ENCODE results near the gene GAK.
"Not testable (repeated sequence)": the region's sequence is repeated elsewhere in the genome, so short reads cannot be mapped to it uniquely, and the experiment has no call there.

GAK gene

GRCh38 chr4:931960-932712, at the start of gene GAK, which contains the start of gene TMEM175:
Gene GAK, minus strand, starts transcription at chr4:932316. Its CDS starts 129 bp downstream, at chr4:932187.
Gene TMEM175, plus strand, starts transcription at chr4:932460. Its CDS starts 15,280 bp downstream, at chr4:947740.
- Histone ChIP-seq H3K9ac (ENCODE audit: low read depth, low read length) (peak within 1 kb of the TSS; percentile 97), H3K4me1 (ENCODE audit: insufficient read depth, low read length) (peaks cover 36% of the 10 kb centered on the region), H2AFZ (ENCODE audit: low read depth, low read length) (peak within 1 kb of the TSS; percentile 83), H3K9me3 (ENCODE audit: insufficient read depth, low read length, severe bottlenecking) (no peaks in the 10 kb centered on the region), H3K36me3 (ENCODE audit: insufficient read depth, low read length) (peaks cover 12% of the 10 kb centered on the region), H4K20me1 (ENCODE audit: insufficient read depth, low read length) (peaks cover 34% of the 10 kb centered on the region), H3K27ac (ENCODE audit: low read length) (peak within 1 kb of the TSS; percentile 97), H3K4me3 (ENCODE audit: low read depth in 1 of 2, low read length in 2 of 2) (peak within 1 kb of the TSS; percentile 33 to 63), H3K79me2 (ENCODE audit: insufficient read depth, low read length) (peaks cover 62% of the 10 kb centered on the region), H3K27me3 (ENCODE audit: insufficient read depth, low read length, poor library complexity) (no peaks in the 10 kb centered on the region), H3K4me2 (ENCODE audit: insufficient read depth, low read length) (peak within 1 kb of the TSS; percentile 76)
- peak; percentile 93 for ATAC-seq (ENCODE audit: insufficient read depth, low read depth)
- TF ChIP-seq EZH2 (IDR thresholded peaks at IDR 0.05; ENCODE audit: borderline replicate concordance, low read depth, low read length, severe bottlenecking) (no peak), CTCF (IDR thresholded peaks at IDR 0.05; ENCODE audit: borderline replicate concordance, extremely low read depth, low read length, poor library complexity, severe bottlenecking) (no peak)
- DNase-seq: peak; percentile 96

- H3K79me2 ChIP-seq (ENCODE audit: insufficient read depth, low read length): no peaks in the 10 kb centered on the region
- H3K4me1 ChIP-seq (ENCODE audit: insufficient read depth, low read length): no peaks in the 10 kb centered on the region
- H3K4me3 ChIP-seq (ENCODE audit: low read depth in 1 of 2, low read length in 2 of 2): no peak overlapping the region
- no peak overlapping the region for H3K27ac ChIP-seq (ENCODE audit: low read length)
- TF ChIP-seq EZH2 (IDR thresholded peaks at IDR 0.05; ENCODE audit: borderline replicate concordance, low read depth, low read length, severe bottlenecking) (no peak), CTCF (IDR thresholded peaks at IDR 0.05; ENCODE audit: borderline replicate concordance, extremely low read depth, low read length, poor library complexity, severe bottlenecking) (no peak)
- ATAC-seq (ENCODE audit: insufficient read depth, low read depth): no peak
- H2AFZ ChIP-seq (ENCODE audit: low read depth, low read length): no peak overlapping the region
- DNase-seq: no peak
- H3K9ac ChIP-seq (ENCODE audit: low read depth, low read length): no peak overlapping the region
- no peak overlapping the region for H3K4me2 ChIP-seq (ENCODE audit: insufficient read depth, low read length)
- H3K36me3 ChIP-seq (ENCODE audit: insufficient read depth, low read length): no peaks in the 10 kb centered on the region
- peaks cover 4% of the 10 kb centered on the region for H3K9me3 ChIP-seq (ENCODE audit: insufficient read depth, low read length, severe bottlenecking)
- no peaks in the 10 kb centered on the region for H3K27me3 ChIP-seq (ENCODE audit: insufficient read depth, low read length, poor library complexity)
- no peaks in the 10 kb centered on the region for H4K20me1 ChIP-seq (ENCODE audit: insufficient read depth, low read length)
These were observed 47.0 kb upstream of the GAK start for GRCh38 chr4:978957-979701.

GRCh38 chr4:976016-976415, 43.9 kb upstream of the GAK start:
- H3K36me3 ChIP-seq (ENCODE audit: insufficient read depth, low read length); H3K27ac ChIP-seq (ENCODE audit: low read length); H3K4me3 ChIP-seq (ENCODE audit: low read depth in 1 of 2, low read length in 2 of 2); ATAC-seq (ENCODE audit: insufficient read depth, low read depth); H3K4me2 ChIP-seq (ENCODE audit: insufficient read depth, low read length); DNase-seq; H3K27me3 ChIP-seq (ENCODE audit: insufficient read depth, low read length, poor library complexity); H3K9me3 ChIP-seq (ENCODE audit: insufficient read depth, low read length, severe bottlenecking); H3K9ac ChIP-seq (ENCODE audit: low read depth, low read length); H2AFZ ChIP-seq (ENCODE audit: low read depth, low read length): not testable (repeated sequence)
- Histone ChIP-seq H4K20me1 (ENCODE audit: insufficient read depth, low read length) (peaks cover 19% of the 10 kb centered on the region), H3K4me1 (ENCODE audit: insufficient read depth, low read length) (peaks cover 19% of the 10 kb centered on the region), H3K79me2 (ENCODE audit: insufficient read depth, low read length) (peaks cover 15% of the 10 kb centered on the region)

GRCh38 chr4:974668-975067, 42.6 kb upstream of the GAK start:
- Histone ChIP-seq H4K20me1 (ENCODE audit: insufficient read depth, low read length) (peaks cover 31% of the 10 kb centered on the region), H3K9ac (ENCODE audit: low read depth, low read length) (no peak overlapping the region), H3K4me1 (ENCODE audit: insufficient read depth, low read length) (peaks cover 19% of the 10 kb centered on the region), H3K27me3 (ENCODE audit: insufficient read depth, low read length, poor library complexity) (no peaks in the 10 kb centered on the region), H3K4me3 (ENCODE audit: low read depth in 1 of 2, low read length in 2 of 2) (no peak overlapping the region), H3K27ac (ENCODE audit: low read length) (no peak overlapping the region), H3K4me2 (ENCODE audit: insufficient read depth, low read length) (no peak overlapping the region), H3K36me3 (ENCODE audit: insufficient read depth, low read length) (0 out of 2 replicates have a peak, but pooled peaks cover 3% of the 10 kb centered on the region), H2AFZ (ENCODE audit: low read depth, low read length) (no peak overlapping the region), H3K79me2 (ENCODE audit: insufficient read depth, low read length) (peaks cover 22% of the 10 kb centered on the region), H3K9me3 (ENCODE audit: insufficient read depth, low read length, severe bottlenecking) (peaks cover 7% of the 10 kb centered on the region)
- no peak for ATAC-seq (ENCODE audit: insufficient read depth, low read depth)
- TF ChIP-seq CTCF (IDR thresholded peaks at IDR 0.05; ENCODE audit: borderline replicate concordance, extremely low read depth, low read length, poor library complexity, severe bottlenecking) (no peak), EZH2 (IDR thresholded peaks at IDR 0.05; ENCODE audit: borderline replicate concordance, low read depth, low read length, severe bottlenecking) (no peak)
- no peak for DNase-seq
